ENCODE results near the gene CLPSL2.

Gene CLPSL2

DNA sequence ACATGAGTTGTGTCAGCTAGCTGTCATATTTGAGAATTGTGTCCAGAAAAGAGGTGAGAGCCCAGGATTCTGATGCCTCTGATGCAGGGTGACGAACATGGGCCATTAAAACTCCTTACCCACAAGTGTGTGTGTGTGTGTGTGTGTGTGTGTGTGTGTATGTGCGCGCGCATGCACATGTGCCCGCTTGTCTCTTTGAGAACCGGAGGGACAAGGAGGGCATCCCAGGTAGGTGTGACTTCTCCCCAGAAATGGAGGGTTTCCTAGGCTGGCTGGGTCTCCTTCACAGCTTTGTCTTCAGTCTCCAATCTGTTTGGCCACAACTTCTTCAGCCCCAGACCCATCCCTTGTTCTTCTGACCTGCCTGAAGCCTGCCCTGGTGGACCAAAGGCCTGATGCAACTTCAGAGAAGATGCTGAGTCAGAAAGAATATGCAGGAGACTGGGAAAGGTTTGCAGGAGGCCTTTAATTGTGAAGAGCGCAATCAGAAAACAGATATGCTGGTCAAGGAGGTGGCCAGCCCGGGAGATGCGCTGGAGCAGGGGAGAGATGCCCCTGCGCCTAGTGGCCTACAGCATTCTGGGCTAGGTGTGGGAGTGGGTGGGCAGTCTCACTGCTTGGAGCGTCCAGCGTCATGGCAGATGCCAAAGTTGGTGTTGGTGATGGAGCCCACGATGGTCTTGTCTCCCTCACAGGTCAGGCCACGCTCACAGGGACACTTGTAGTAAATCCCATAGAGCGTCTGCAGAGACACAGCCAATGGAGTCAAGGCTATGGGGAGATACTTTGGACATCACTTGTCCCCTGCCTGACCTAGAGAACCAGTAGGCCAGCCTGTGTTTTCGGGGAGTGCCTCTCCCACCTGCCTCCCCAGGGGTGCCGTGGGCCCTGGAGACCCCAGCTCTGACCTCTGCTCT is 18.4 kb downstream of the CLPSL2 start:
- TF ChIP-seq NFIC (IDR thresholded peaks at IDR 0.05) = no peak
- TF ChIP-seq YY1 (IDR thresholded peaks at IDR 0.05; ENCODE audit: low read depth) = no peak
- no peak for TF ChIP-seq TAF1 (IDR thresholded peaks at IDR 0.05; ENCODE audit: low read depth)
- no peak for TF ChIP-seq EP300 (IDR thresholded peaks at IDR 0.05; ENCODE audit: borderline replicate concordance)
- TF ChIP-seq, protein P1, sequence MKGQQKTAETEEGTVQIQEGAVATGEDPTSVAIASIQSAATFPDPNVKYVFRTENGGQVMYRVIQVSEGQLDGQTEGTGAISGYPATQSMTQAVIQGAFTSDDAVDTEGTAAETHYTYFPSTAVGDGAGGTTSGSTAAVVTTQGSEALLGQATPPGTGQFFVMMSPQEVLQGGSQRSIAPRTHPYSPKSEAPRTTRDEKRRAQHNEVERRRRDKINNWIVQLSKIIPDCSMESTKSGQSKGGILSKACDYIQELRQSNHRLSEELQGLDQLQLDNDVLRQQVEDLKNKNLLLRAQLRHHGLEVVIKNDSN (IDR thresholded peaks at IDR 0.05) = no peak
- TF ChIP-seq CEBPB (IDR thresholded peaks at IDR 0.05) = no peak
- no peak for TF ChIP-seq CREB1 (IDR thresholded peaks at IDR 0.05; ENCODE audit: low read depth)
- no peak for TF ChIP-seq RAD21 (IDR thresholded peaks at IDR 0.05; ENCODE audit: low read depth)
- TF ChIP-seq TEAD4 (IDR thresholded peaks at IDR 0.05) = no peak
- TF ChIP-seq, protein P2, sequence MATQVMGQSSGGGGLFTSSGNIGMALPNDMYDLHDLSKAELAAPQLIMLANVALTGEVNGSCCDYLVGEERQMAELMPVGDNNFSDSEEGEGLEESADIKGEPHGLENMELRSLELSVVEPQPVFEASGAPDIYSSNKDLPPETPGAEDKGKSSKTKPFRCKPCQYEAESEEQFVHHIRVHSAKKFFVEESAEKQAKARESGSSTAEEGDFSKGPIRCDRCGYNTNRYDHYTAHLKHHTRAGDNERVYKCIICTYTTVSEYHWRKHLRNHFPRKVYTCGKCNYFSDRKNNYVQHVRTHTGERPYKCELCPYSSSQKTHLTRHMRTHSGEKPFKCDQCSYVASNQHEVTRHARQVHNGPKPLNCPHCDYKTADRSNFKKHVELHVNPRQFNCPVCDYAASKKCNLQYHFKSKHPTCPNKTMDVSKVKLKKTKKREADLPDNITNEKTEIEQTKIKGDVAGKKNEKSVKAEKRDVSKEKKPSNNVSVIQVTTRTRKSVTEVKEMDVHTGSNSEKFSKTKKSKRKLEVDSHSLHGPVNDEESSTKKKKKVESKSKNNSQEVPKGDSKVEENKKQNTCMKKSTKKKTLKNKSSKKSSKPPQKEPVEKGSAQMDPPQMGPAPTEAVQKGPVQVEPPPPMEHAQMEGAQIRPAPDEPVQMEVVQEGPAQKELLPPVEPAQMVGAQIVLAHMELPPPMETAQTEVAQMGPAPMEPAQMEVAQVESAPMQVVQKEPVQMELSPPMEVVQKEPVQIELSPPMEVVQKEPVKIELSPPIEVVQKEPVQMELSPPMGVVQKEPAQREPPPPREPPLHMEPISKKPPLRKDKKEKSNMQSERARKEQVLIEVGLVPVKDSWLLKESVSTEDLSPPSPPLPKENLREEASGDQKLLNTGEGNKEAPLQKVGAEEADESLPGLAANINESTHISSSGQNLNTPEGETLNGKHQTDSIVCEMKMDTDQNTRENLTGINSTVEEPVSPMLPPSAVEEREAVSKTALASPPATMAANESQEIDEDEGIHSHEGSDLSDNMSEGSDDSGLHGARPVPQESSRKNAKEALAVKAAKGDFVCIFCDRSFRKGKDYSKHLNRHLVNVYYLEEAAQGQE (IDR thresholded peaks at IDR 0.05; ENCODE audit: low read depth) = no peak
- TF ChIP-seq TCF12 (IDR thresholded peaks at IDR 0.05; ENCODE audit: low read depth) = no peak
- TF ChIP-seq ZBTB7A (IDR thresholded peaks at IDR 0.05; ENCODE audit: low read depth) = no peak
- no peak for TF ChIP-seq EGR1 (IDR thresholded peaks at IDR 0.05)

DNA sequence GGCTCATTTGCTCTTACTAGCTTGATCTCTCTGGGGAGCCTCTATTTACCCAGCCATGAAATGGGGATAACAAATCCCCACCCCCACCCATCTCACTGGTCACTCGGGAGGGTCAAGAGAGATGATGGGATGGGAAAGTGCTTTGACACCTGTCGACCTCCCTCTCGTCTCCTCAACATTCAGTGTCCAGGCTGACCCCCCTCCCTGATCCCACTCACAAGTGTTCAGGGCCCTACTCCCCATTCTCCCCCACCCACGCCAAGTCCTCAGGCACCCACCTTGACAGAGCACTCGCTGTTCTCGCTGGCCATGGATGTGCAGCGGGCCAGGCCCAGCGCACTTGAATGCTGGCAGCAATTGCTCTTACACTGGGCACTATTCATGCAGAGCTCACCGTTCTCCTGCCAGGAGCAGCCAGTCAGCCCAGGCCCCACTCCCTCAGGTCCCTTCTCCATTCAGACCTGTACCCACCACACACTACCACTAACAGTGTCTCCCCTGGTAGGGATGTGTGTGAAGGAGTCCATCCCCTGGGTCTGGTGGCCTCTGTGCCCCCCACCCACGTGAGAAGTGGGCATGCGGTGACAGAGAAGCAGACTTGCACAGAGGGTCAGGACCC is 19.2 kb downstream of the CLPSL2 start:
- TF ChIP-seq EGR1 (IDR thresholded peaks at IDR 0.05) (no peak), TCF12 (IDR thresholded peaks at IDR 0.05; ENCODE audit: low read depth) (no peak), FOXM1 (IDR thresholded peaks at IDR 0.05; ENCODE audit: borderline replicate concordance, low read depth) (no peak), CEBPB (IDR thresholded peaks at IDR 0.05) (no peak), TEAD4 (IDR thresholded peaks at IDR 0.05) (no peak), RAD21 (IDR thresholded peaks at IDR 0.05; ENCODE audit: low read depth) (no peak), TAF1 (IDR thresholded peaks at IDR 0.05; ENCODE audit: low read depth) (no peak), ZBTB7A (IDR thresholded peaks at IDR 0.05; ENCODE audit: low read depth) (no peak), YY1 (IDR thresholded peaks at IDR 0.05; ENCODE audit: low read depth) (no peak), EP300 (IDR thresholded peaks at IDR 0.05; ENCODE audit: borderline replicate concordance) (no peak), CREB1 (IDR thresholded peaks at IDR 0.05; ENCODE audit: low read depth) (no peak), NFIC (IDR thresholded peaks at IDR 0.05) (no peak)
- TF ChIP-seq, protein P2 (IDR thresholded peaks at IDR 0.05; ENCODE audit: low read depth) = no peak
- TF ChIP-seq, protein P3, sequence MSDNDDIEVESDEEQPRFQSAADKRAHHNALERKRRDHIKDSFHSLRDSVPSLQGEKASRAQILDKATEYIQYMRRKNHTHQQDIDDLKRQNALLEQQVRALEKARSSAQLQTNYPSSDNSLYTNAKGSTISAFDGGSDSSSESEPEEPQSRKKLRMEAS (IDR thresholded peaks at IDR 0.05) = no peak
- TF ChIP-seq, protein P1 (IDR thresholded peaks at IDR 0.05) = no peak

DNA sequence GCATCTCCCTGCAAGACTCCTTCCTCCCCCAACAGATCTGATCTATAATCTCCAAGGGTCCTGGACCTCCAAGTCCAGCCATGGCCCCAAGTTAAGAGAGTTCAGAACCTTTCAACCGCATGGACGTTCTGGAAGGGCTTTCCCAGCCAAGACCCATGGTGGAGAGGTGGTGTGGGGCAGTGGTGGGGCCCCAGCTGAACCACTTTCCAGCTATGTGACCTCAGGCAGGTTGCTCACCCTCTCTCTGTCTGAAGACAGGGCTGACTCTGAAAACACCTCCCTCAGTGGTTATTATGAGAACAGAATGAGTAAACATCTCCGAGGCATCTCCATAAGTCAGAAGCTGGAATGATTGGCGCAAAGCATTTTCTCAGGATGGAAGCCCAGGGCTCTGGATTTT is 19.8 kb downstream of the CLPSL2 start:
- TF ChIP-seq NFIC (IDR thresholded peaks at IDR 0.05) (no peak), CEBPB (IDR thresholded peaks at IDR 0.05) (no peak), CREB1 (IDR thresholded peaks at IDR 0.05; ENCODE audit: low read depth) (no peak)
- TF ChIP-seq, protein P2 (IDR thresholded peaks at IDR 0.05; ENCODE audit: low read depth) = no peak
- TF ChIP-seq, protein P1 (IDR thresholded peaks at IDR 0.05) = no peak
- TF ChIP-seq, protein P3 (IDR thresholded peaks at IDR 0.05) = no peak

Measured in Ishikawa (cell line).